Erythroblast (primary cell): Measurements from ENCODE around the gene FADD.

Experiments used
- GATA1 ChIP-seq: IDR thresholded peaks from 2 replicates; pipeline ENCODE4 v1.6.1; 2011; ENCODE audit warnings: low read depth, mild to moderate bottlenecking, control low read depth, low read length, moderate library complexity
- POLR2A ChIP-seq: IDR thresholded peaks from 2 replicates; pipeline ENCODE4 v1.6.1; 2011; ENCODE audit warnings: mild to moderate bottlenecking, low read length

- TF ChIP-seq POLR2A (no peak), GATA1 (no peak)
These were observed 30.9 kb downstream of the FADD start for GRCh38 chr11:70233962-70234361.
